K562 (cell line): ENCODE data around the gene SACS.

Experiments used
- ARID2 ChIP-seq: fragments of 450-650 bp; IDR thresholded peaks from 2 replicates; pipeline ENCODE4 v1.6.1; 2017; ENCODE audit warnings: antibody characterized with exemption, mild to moderate bottlenecking
- SMARCA5 ChIP-seq: fragments of 450-650 bp; IDR thresholded peaks from 2 replicates; pipeline ENCODE4 v1.6.1; 2016
- TF ChIP-seq, protein P1 (sequence below), 3 experiments: IDR thresholded peaks in 2 of 3; conservative IDR thresholded peaks in 1 of 3; 2 replicates each; pipeline ENCODE4 v1.5.1; 2011 to 2012; ENCODE audit warnings: low read length in 3 of 3, mild to moderate bottlenecking in 3 of 3, control low read depth in 2 of 3, improper control_type of control experiment in 1 of 3, inconsistent platforms in 1 of 3, low read depth in 1 of 3, mixed read lengths in 1 of 3, moderate library complexity in 1 of 3; ENCODE audit not compliant: insufficient read depth in 2 of 3

- no peak for TF ChIP-seq ARID2
- TF ChIP-seq, protein P1, sequence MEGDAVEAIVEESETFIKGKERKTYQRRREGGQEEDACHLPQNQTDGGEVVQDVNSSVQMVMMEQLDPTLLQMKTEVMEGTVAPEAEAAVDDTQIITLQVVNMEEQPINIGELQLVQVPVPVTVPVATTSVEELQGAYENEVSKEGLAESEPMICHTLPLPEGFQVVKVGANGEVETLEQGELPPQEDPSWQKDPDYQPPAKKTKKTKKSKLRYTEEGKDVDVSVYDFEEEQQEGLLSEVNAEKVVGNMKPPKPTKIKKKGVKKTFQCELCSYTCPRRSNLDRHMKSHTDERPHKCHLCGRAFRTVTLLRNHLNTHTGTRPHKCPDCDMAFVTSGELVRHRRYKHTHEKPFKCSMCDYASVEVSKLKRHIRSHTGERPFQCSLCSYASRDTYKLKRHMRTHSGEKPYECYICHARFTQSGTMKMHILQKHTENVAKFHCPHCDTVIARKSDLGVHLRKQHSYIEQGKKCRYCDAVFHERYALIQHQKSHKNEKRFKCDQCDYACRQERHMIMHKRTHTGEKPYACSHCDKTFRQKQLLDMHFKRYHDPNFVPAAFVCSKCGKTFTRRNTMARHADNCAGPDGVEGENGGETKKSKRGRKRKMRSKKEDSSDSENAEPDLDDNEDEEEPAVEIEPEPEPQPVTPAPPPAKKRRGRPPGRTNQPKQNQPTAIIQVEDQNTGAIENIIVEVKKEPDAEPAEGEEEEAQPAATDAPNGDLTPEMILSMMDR (IDR thresholded peaks at IDR 0.05 in 2 of 3, conservative IDR thresholded peaks at IDR 0.05 in 1 of 3; ENCODE audit: insufficient read depth in 2 of 3, low read depth in 1 of 3, low read length in 3 of 3), result no peak
- no peak for TF ChIP-seq SMARCA5
Observed at GRCh38 chr13:23375001-23375971, 58.2 kb downstream of the SACS start.
